K562 (cell line): Measurements from ENCODE around the gene OVOL1. TPM values are rescaled to one million over a fixed set of nuclear protein-coding genes. Genes with fewer than 3 reads are reported as not detected.
A peak's percentile ranks its signal among the peaks of the same experiment; 100 is the strongest.

Experiments
- CHD2 ChIP-seq: IDR thresholded peaks from 2 replicates; pipeline ENCODE4 v1.6.1; 2011; ENCODE audit warnings: low read depth, low read length
- FOXM1 ChIP-seq, 2 experiments: fragments of 450-650 bp in 1 of 2; sonication (generic) in 1 of 2; formaldehyde crosslinking in 1 of 2; IDR thresholded peaks; 2 replicates each; pipeline versions ENCODE4 v1.6.1 to v1.9.0; 2017 to 2022; ENCODE audit warnings: low read depth in 2 of 2, mild to moderate bottlenecking in 2 of 2, missing genetic modification reagents in 1 of 2, moderate library complexity in 1 of 2
- LEF1 ChIP-seq: fragments of 450-650 bp; IDR thresholded peaks from 2 replicates; pipeline ENCODE4 v1.6.1; 2016; ENCODE audit warnings: mild to moderate bottlenecking
- NEUROD1 ChIP-seq: fragments of 150-350 bp; IDR thresholded peaks from 2 replicates; pipeline ENCODE4 v1.6.1; 2014; ENCODE audit warnings: borderline replicate concordance, low read length, low read depth; ENCODE audit not compliant: partially characterized antibody
- PRDM10 ChIP-seq: fragments of 450-650 bp; IDR thresholded peaks from 2 replicates; pipeline ENCODE4 v1.6.1; 2018; ENCODE audit not compliant: partially characterized antibody
- RBM25 ChIP-seq: fragments of 200-400 bp; formaldehyde crosslinking; IDR thresholded peaks from 2 replicates; pipeline ENCODE4 v1.6.1; 2018; ENCODE audit warnings: low read length, low read depth, moderate library complexity; ENCODE audit not compliant: severe bottlenecking
- TFAP4 ChIP-seq: sonication (generic); formaldehyde crosslinking; IDR thresholded peaks from 2 replicates; pipeline ENCODE4 v1.8.0; 2022; ENCODE audit warnings: missing genetic modification reagents, mild to moderate bottlenecking, moderate library complexity, borderline replicate concordance
- XRCC3 ChIP-seq: fragments of 450-650 bp; IDR thresholded peaks from 2 replicates; pipeline ENCODE4 v1.6.1; 2017; ENCODE audit warnings: mild to moderate bottlenecking, moderate library complexity
- polyA plus RNA-seq, 8 experiments: library from polyadenylated mRNA; depleted of rRNA in 4 of 8; stranded (reverse) in 5 of 8; unstranded in 3 of 8; fragments of >200 nt; fragmentation: Nextera tagmentation in 2 of 8; fragmentation: Illumina TruSeq in 1 of 8; extraction: Ambion mirVana in 2 of 8; extraction: Trizol in 1 of 8; gene quantifications; 2 replicates each; pipeline versions ENCODE4 v1.2.1 to v1.2.3, GENCODE V29; 2011 to 2014; ENCODE audit warnings: inconsistent platforms in 1 of 8, missing spikeins in 1 of 8
- total RNA-seq, 7 experiments: library from RNA; depleted of rRNA in 6 of 7; stranded (reverse); fragments of >200 nt in 6 of 7; fragmentation: Illumina TruSeq in 2 of 7; extraction: Trizol in 2 of 7; gene quantifications; 2 replicates each; pipeline versions ENCODE4 v1.2.1 to v1.2.3, GENCODE V29; 2011 to 2021; ENCODE audit warnings: low replicate concordance in 1 of 7
- TF ChIP-seq, protein P1 (sequence below): fragments of 450-650 bp; IDR thresholded peaks from 2 replicates; pipeline ENCODE4 v1.6.1; 2016

OVOL1 gene
- total and polyA plus RNA-seq, 9 of the 15 experiments (the other 6 are each of a cell fraction or from before 2014, with no cell fraction given), result 0.09 TPM; not detected in 8

- TF ChIP-seq FOXM1 (IDR thresholded peaks at IDR 0.05; ENCODE audit: low read depth) (peak; percentile 58; the same call in 1 of the 2 replicates), FOXM1 (CRISPR knock-in tag; IDR thresholded peaks at IDR 0.05; ENCODE audit: low read depth) (no peak), CHD2 (peak; percentile 79), TFAP4 (CRISPR knock-in tag) (peak; percentile 85; the same call in 1 of the 2 replicates), NEUROD1 (peak; percentile 99), XRCC3 (no peak), RBM25 (peak; percentile 90), LEF1 (no peak), PRDM10 (peak; percentile 45)
- TF ChIP-seq, protein P1, sequence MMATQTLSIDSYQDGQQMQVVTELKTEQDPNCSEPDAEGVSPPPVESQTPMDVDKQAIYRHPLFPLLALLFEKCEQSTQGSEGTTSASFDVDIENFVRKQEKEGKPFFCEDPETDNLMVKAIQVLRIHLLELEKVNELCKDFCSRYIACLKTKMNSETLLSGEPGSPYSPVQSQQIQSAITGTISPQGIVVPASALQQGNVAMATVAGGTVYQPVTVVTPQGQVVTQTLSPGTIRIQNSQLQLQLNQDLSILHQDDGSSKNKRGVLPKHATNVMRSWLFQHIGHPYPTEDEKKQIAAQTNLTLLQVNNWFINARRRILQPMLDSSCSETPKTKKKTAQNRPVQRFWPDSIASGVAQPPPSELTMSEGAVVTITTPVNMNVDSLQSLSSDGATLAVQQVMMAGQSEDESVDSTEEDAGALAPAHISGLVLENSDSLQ, result peak; percentile 98
These were observed 46.6 kb downstream of the OVOL1 start, which contains the start of gene SNX32 (continued) for GRCh38 chr11:65833297-65834030.
